Measurements from ENCODE around the gene SHROOM3. TPM values are rescaled to one million over a fixed set of nuclear protein-coding genes. Genes with fewer than 3 reads are reported as not detected.

SHROOM3 gene
- total RNA-seq, 1 donor from 2014 or later: 54.9 TPM

DNA sequence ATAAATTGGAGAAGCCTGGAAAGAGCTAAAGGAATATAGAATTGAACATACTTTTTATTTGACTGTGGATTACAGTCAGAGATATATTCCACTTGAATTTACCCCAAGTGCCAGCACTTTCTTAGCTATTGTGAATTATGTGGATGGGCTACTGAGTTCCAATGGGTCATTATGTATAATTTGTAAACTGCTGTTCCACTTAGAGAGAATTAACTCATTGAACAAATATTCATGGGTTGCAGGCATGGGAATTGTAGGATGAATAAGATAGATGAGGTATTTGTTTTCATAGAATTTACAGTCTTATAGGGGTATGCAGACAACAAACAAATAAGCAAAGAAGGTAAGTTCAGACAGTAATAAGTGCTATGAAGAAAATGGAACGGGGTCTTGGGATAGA is 195.7 kb downstream of the SHROOM3 start:
- Mint-ChIP-seq H3K36me3 (ENCODE audit: insufficient read depth) (peaks cover 6% of the 10 kb centered on the region), H3K9me3 (ENCODE audit: low read depth) (peaks cover 3% of the 10 kb centered on the region), H3K27me3 (no peaks in the 10 kb centered on the region), H3K4me1 (ENCODE audit: low read depth) (peaks cover 4% of the 10 kb centered on the region), H3K4me3 (ENCODE audit: low read depth) (no peak overlapping the region), H3K27ac (no peak overlapping the region)
- TF ChIP-seq, protein P1, sequence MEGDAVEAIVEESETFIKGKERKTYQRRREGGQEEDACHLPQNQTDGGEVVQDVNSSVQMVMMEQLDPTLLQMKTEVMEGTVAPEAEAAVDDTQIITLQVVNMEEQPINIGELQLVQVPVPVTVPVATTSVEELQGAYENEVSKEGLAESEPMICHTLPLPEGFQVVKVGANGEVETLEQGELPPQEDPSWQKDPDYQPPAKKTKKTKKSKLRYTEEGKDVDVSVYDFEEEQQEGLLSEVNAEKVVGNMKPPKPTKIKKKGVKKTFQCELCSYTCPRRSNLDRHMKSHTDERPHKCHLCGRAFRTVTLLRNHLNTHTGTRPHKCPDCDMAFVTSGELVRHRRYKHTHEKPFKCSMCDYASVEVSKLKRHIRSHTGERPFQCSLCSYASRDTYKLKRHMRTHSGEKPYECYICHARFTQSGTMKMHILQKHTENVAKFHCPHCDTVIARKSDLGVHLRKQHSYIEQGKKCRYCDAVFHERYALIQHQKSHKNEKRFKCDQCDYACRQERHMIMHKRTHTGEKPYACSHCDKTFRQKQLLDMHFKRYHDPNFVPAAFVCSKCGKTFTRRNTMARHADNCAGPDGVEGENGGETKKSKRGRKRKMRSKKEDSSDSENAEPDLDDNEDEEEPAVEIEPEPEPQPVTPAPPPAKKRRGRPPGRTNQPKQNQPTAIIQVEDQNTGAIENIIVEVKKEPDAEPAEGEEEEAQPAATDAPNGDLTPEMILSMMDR (IDR thresholded peaks at IDR 0.05; ENCODE audit: unreplicated experiment): no peak
- no peak for DNase-seq (ENCODE audit: low spot score, unreplicated experiment)

DNA sequence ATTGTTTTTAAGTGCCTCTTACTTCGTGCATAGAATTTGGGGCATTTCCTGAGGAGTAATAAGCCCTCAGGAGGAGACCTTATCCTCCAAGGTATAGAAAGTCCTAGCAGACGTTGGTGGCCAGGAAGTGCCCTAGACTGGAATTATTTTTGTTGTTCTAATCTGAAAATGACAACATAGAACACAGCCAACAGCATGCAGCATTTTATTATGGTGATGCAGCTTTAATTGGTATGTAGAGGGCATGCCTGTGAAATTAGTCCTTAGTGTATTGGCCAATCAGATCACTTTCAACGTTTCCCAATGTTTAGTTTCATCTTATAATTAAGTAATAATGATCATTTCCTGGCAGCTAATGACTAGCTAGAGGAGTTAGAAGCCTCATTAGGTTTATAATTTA is 199.2 kb downstream of the SHROOM3 start:
- Mint-ChIP-seq H3K27ac (no peak overlapping the region), H3K4me3 (ENCODE audit: low read depth) (no peak overlapping the region), H3K9me3 (ENCODE audit: low read depth) (peaks cover 3% of the 10 kb centered on the region), H3K36me3 (ENCODE audit: insufficient read depth) (peaks cover 6% of the 10 kb centered on the region), H3K27me3 (no peaks in the 10 kb centered on the region), H3K4me1 (ENCODE audit: low read depth) (peaks cover 3% of the 10 kb centered on the region)
- TF ChIP-seq, protein P1 (IDR thresholded peaks at IDR 0.05; ENCODE audit: unreplicated experiment): no peak
- no peak for DNase-seq (ENCODE audit: low spot score, unreplicated experiment)

DNA sequence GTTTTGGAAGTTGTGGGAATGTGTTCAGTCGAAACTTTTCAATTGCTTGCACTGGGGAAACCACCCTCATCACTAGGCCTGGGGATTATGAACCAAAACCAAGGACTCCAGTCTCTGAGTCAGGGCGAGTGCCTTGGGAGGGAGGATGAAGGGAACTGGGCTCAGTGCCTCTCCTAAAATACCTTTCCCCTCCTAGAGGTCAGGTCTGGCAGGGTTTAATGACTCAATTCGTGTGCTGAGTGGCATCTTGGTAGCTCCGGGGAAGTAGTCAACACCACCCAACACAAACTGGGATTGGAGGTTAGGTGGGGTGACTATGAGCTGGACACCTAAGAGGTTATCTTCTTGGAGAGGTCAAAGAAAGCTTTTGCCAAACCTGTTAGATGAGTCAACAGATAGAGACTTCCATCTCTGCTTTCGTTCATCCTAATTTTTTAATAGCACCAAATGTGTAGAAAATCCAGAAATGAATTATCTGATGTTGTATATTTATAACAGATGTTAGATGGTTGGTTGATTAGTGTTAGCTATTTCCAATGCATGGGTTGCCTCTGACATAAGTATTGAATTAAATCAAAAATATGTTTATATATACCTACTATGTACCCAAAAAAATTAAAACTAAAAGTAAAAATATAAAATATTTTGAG is 202.8 kb downstream of the SHROOM3 start:
- Mint-ChIP-seq H3K4me3 (ENCODE audit: low read depth) (no peak overlapping the region), H3K27me3 (peaks cover 3% of the 10 kb centered on the region), H3K36me3 (ENCODE audit: insufficient read depth) (peaks cover 3% of the 10 kb centered on the region), H3K27ac (no peak overlapping the region), H3K9me3 (ENCODE audit: low read depth) (no peaks in the 10 kb centered on the region), H3K4me1 (ENCODE audit: low read depth) (peaks cover 12% of the 10 kb centered on the region)
- TF ChIP-seq, protein P1 (IDR thresholded peaks at IDR 0.05; ENCODE audit: unreplicated experiment): no peak
- no peak for DNase-seq (ENCODE audit: low spot score, unreplicated experiment)

DNA sequence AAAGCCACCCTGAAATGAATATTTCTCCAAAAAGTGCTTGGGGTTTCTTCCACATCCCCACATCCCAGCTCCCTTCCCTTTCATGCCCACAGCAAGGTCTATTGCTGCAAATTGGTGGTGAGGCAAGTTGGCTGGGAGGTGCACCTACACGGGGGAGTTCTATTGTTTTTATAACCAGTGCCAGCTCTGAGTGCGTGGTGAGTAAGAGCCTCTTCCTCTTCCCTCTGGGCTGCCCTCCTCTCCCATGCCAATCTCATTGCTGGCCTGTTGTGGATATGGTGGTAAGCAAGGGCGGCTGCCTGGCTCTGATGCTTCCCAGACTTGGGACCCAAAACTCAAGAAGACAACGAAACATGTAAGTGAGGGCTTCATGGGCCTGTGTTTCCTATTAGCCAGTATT is 204.3 kb downstream of the SHROOM3 start:
- DNase-seq (ENCODE audit: low spot score, unreplicated experiment): no peak
- peaks cover 3% of the 10 kb centered on the region for H3K27me3 Mint-ChIP-seq
- no peak overlapping the region for H3K4me3 Mint-ChIP-seq (ENCODE audit: low read depth)
- TF ChIP-seq, protein P1 (IDR thresholded peaks at IDR 0.05; ENCODE audit: unreplicated experiment): no peak
- H3K4me1 Mint-ChIP-seq (ENCODE audit: low read depth): peaks cover 12% of the 10 kb centered on the region
- no peaks in the 10 kb centered on the region for H3K9me3 Mint-ChIP-seq (ENCODE audit: low read depth)
- no peak overlapping the region for H3K27ac Mint-ChIP-seq
- peaks cover 1% of the 10 kb centered on the region for H3K36me3 Mint-ChIP-seq (ENCODE audit: insufficient read depth)

DNA sequence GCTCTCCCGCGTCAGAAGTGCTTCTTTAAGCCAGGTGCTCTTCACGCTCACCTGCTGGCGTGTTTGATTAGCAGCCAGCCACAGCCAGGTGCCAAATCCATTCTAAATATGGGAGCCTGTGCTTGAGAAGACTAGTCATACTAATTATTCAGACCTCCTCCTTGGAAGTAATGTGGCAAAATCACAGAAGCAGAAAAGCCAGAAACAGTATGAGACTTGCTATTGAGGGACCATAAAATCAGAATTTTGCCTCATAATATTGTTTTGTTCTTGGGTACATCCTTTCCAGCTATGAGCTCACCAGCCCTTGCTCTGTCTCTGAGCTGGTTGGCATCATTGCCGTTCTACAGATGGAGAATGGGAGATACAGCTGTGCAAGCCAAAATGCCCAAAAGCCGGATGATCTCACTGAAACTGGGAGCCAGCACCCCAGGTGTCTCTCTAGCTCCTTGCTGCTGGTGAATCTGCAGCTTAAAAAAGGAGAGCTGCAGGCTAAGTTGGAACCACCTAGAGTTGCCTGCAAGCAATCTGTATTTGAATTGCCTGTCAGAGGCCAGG is 205.4 kb downstream of the SHROOM3 start:
- Mint-ChIP-seq H3K36me3 (ENCODE audit: insufficient read depth) (peaks cover 1% of the 10 kb centered on the region), H3K4me1 (ENCODE audit: low read depth) (peaks cover 12% of the 10 kb centered on the region), H3K4me3 (ENCODE audit: low read depth) (no peak overlapping the region), H3K27ac (no peak overlapping the region), H3K9me3 (ENCODE audit: low read depth) (no peaks in the 10 kb centered on the region), H3K27me3 (peaks cover 3% of the 10 kb centered on the region)
- DNase-seq (ENCODE audit: low spot score, unreplicated experiment): no peak
- TF ChIP-seq, protein P1 (IDR thresholded peaks at IDR 0.05; ENCODE audit: unreplicated experiment): no peak

All from progenitor cell of endocrine pancreas (in vitro differentiated cells).